ENCODE measurements around the gene MTA1.
A peak's percentile ranks its signal among the peaks of the same experiment; 100 is the strongest.

Gene MTA1

DNA sequence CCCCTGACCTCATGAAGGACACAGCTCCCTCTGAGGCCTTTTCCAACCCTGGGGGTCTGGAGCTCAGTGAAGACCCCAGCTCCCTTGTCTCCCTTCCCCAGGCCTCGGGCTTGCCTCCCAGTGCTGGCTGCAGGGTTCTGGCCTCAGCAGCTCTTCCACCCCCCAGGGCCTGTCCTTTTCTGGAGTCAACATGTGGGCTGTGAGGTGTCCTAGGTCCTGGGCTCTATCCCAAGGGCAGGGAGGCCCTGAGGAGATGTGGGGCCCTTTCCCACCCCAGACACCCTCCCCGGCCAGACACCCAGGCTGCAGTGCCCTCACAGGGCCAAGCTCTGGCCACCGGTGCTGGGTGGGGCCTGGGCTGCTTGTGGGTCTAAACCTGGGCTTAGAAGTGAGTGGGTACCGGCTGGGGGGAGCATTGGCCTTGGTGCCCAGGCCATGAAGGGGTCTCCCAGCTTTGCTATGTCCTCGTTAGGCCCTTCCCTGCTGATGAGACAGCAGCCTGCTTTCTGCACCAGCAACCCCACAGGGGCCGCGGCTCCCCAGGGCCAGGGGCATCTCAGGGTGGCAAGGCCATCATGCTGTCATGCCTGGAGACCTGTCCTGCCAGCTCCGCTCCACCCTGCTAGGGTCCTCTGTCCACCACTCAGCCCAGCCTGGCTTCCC, 52.3 kb downstream of the MTA1 start:
- Histone ChIP-seq H3K4me3 (ENCODE audit: low read depth in 1 of 2, low read length in 1 of 2) (no peak overlapping the region), H3K4me1 (ENCODE audit: control insufficient read depth in 1 of 2, insufficient read depth in 1 of 2, low read depth in 1 of 2, low read length in 1 of 2) (peaks cover 9 to 17% of the 10 kb centered on the region in 2 experiments), H3K27ac (no peak overlapping the region), H3K27me3 (peaks cover 52% of the 10 kb centered on the region), H3K36me3 (peaks cover 17% of the 10 kb centered on the region), H3K9me3 (no peaks in the 10 kb centered on the region)
- TF ChIP-seq, protein P1, sequence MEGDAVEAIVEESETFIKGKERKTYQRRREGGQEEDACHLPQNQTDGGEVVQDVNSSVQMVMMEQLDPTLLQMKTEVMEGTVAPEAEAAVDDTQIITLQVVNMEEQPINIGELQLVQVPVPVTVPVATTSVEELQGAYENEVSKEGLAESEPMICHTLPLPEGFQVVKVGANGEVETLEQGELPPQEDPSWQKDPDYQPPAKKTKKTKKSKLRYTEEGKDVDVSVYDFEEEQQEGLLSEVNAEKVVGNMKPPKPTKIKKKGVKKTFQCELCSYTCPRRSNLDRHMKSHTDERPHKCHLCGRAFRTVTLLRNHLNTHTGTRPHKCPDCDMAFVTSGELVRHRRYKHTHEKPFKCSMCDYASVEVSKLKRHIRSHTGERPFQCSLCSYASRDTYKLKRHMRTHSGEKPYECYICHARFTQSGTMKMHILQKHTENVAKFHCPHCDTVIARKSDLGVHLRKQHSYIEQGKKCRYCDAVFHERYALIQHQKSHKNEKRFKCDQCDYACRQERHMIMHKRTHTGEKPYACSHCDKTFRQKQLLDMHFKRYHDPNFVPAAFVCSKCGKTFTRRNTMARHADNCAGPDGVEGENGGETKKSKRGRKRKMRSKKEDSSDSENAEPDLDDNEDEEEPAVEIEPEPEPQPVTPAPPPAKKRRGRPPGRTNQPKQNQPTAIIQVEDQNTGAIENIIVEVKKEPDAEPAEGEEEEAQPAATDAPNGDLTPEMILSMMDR (IDR thresholded peaks at IDR 0.05) = no peak

DNA sequence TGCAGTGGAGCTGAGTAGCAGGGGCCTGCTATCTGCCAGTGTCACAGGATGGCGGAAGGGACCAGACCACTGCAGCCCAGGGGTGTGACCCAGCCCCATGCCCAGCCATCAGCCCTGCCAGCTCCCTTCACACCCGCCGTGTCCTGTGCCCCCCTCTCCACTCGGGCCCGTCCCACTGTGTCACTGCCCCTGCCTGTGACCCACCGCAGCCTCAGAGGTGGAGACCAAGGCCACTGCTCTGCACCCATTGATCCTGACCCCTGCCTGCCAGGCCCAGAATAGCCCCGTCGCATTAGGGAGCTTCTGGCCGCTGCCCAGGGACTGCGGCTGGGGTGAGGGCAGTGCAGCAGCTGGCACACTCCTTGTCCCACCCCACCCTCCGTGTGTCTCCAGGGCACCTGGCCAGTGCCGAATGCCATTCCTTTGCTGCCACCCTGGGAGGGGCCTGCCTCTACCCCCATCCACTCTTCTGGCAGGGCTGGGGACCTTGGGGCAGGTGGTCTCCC, 52.9 kb downstream of the MTA1 start:
- H3K9me3 ChIP-seq = no peaks in the 10 kb centered on the region
- no peak overlapping the region for H3K27ac ChIP-seq
- no peak overlapping the region for H3K4me3 ChIP-seq (ENCODE audit: low read depth in 1 of 2, low read length in 1 of 2)
- TF ChIP-seq, protein P1 (IDR thresholded peaks at IDR 0.05) = no peak
- peaks cover 57% of the 10 kb centered on the region for H3K27me3 ChIP-seq
- H3K4me1 ChIP-seq (ENCODE audit: control insufficient read depth in 1 of 2, insufficient read depth in 1 of 2, low read depth in 1 of 2, low read length in 1 of 2) = peaks cover 9 to 17% of the 10 kb centered on the region in 2 experiments
- peaks cover 11% of the 10 kb centered on the region for H3K36me3 ChIP-seq

DNA sequence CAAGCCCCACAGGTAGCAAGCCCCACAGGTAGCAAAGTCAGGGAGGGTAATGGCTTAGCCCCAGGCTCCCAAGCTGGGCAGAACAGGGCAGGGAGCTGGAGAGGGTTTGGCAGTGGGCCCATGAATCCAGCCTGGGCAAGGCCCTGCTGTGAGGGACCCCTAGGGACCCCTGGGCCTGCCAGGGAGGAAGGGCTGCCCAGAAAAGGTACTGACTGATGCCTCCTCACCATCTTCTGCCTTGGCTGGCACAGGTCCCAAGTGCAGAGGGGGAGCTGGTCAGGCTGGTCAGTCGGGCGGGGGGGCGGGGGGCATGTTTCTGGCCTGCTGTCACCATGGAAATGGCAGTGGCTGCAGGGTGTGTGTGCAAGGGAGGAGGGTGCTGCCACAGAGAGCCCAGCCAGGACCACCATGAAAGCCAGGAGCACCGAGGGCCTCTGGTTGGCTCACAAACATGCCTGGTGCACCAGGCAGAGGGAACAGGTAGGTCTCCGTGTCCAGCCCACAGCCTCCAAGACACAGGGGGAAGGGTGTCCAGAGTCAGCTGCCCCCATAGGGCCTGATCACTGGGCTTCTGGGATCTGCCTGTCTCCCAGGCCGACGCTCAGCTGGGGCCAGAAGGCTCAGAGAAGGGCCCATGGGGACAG, 53.5 kb downstream of the MTA1 start:
- Histone ChIP-seq H3K36me3 (peaks cover 5% of the 10 kb centered on the region), H3K27me3 (peaks cover 64% of the 10 kb centered on the region), H3K27ac (no peak overlapping the region), H3K4me1 (ENCODE audit: control insufficient read depth in 1 of 2, insufficient read depth in 1 of 2, low read depth in 1 of 2, low read length in 1 of 2) (peaks cover 9 to 17% of the 10 kb centered on the region in 2 experiments), H3K4me3 (ENCODE audit: low read depth in 1 of 2, low read length in 1 of 2) (no peak overlapping the region), H3K9me3 (no peaks in the 10 kb centered on the region)
- TF ChIP-seq, protein P1 (IDR thresholded peaks at IDR 0.05) = no peak

DNA sequence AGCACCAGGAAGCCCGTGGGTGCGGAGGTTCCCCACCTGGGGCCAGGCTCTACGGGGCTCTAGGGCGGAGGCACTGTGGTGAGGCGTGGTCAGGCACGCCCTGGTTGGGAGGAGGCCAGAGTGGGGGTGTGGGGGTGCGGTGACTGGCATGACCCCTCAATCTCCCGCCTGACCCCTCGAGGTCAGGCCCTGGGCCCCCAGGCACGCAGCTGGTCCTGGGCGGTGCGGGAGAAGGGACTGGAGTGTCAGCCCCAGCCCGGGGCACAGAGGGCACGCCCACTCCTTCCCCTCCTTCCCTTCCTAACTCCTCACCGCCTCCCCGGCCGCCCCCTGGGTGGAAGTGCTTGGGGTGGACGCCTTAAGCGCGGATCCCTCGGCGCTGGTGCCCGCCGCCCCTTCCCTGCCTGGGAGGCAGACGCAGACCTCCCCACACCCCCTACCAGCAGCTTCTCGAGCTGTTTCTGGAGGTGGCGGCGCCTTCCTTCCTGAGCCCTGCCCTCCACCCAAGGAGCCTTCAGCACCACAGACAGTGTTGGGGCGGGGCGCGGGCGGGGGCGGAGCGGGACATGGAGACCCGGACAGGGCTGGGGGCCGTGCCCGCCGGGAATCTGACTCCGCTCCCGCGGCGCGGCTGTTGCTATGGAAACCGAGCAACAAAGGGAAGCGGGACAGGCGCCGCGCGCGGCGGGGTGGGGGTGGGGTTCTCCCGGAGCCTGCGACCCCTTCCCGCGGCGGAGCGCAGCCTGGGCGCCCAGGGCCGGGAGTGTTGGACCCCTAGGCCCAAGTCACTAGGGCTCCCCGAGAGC, 54.3 kb downstream of the MTA1 start:
- Histone ChIP-seq H3K4me1 (ENCODE audit: control insufficient read depth in 1 of 2, insufficient read depth in 1 of 2, low read depth in 1 of 2, low read length in 1 of 2) (peaks cover 9 to 17% of the 10 kb centered on the region in 2 experiments), H3K27ac (no peak overlapping the region)

More for the DNA sequence above, 54.3 kb downstream of the MTA1 start:
- Histone ChIP-seq H3K4me3 (ENCODE audit: low read depth in 1 of 2, low read length in 1 of 2) (peak overlapping the region; percentile 47 to 57), H3K36me3 (no peaks in the 10 kb centered on the region), H3K27me3 (peaks cover 71% of the 10 kb centered on the region), H3K9me3 (no peaks in the 10 kb centered on the region)
- TF ChIP-seq, protein P1 (IDR thresholded peaks at IDR 0.05) = no peak
